Activated CD4-positive, alpha-beta T cell treated with anti-CD3 and anti-CD28 coated beads, Interleukin-2, Interleukin-4, amounts not matched to agents 100 ng/mL and 50 ng/mL, durations not matched to agents 16 hours and 8 hours (primary cell): ENCODE results near the gene RBMY1F.
"Not testable (repeated sequence)": the region's sequence is repeated elsewhere in the genome, so short reads cannot be mapped to it uniquely, and the experiment has no call there.

Experiments used
- DNase-seq: peaks from one replicate; pipeline ENCODE4 v3.0.0-alpha.2; 2020; ENCODE audit warnings: low spot score

The RBMY1F gene

DNA sequence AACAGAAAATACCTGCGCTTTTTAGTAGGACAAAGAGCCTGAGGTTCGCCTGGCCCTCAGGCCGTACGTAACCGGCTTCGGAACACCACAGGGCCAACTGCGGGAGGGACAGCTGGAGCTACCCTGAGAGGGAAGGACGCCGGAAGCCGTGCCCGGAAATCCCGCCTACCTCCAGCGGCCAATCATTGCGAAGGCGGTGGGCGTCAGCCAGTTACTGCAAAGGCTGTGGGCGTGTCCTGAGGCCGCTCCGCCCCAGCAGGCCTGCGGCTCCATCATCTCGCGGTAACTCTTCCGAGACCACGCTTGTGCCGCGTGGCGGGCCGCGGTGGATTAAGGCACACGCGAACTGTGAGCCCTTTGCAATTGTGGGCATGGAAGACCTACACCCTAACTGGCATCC, at the start of gene RBMY1F:
TSS of gene RBMY1F (minus strand) at position 101 of the 400 bp plus-strand sequence. CDS start 1,954 bp downstream, outside the sequence.
- not testable (repeated sequence) for DNase-seq

DNA sequence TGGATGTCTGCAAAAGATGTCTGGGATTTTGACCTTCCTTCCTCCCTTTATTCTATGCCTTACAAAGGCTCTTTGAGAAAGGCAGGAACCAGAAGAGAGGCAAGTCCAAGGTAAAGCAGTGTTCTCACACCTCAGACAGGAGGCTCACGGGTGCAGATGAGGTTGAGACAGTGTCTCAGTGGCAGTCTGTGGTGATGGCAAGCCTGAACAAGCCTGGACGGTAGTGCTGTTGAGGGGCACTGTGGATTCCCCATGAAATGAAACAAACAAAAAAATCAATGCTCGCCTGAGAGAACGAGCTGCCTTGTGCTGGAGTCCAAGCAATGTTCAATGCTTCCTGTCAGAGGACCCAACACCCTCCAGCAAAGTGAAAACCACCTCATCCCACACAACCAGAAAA, 31.6 kb downstream of the RBMY1F start:
- not testable (repeated sequence) for DNase-seq

DNA sequence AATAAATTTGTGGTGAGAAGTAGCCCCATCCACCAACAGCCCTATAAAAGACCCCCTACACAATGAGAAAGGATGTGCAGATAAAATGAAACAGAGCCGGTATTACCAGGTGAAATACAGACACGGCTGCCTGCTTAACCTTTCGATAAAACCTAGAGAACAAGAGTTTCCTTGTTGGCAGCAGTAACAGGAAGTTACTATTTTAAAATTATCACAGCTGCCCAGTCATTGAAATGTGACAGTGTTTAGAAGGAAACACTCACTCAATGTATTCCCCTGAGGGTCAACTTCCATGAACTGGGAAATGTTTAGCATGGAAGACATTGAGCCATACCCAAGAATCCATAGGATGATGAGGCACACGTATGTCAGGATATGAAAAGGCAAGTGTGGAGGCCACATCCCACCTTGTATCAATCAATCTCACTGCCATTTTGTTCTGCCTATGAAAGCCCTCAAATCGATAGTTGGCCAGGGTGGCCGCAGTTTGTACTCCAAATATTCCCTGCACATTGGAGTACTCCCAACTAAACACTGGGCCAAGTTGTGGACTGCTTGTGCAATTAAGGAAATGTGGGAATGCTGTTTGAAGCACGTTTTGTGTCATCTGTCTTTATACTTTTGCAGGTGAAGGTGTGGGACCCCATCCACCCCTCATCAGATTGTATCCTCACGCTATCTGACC, 41.6 kb downstream of the RBMY1F start:
- DNase-seq, result not testable (repeated sequence)

DNA sequence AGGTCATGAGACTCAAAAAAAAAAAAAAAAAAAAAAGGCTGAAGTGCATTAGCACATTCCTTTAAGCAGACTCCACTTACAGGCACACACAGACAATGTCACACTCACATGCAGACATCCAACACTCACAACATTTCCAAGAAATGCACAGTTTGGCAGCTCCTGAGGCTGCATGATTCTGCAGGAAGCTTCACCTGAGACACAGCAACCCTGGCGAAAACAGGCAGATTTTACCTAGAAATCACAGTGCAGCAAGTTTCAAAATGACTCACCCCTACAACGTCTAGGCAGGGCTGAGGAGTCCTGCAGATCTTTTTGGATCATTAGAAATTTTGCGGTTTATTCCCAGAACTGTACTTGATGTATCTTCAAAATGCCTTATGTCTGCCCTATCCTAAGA, 48.0 kb downstream of the RBMY1F start:
- not testable (repeated sequence) for DNase-seq

DNA sequence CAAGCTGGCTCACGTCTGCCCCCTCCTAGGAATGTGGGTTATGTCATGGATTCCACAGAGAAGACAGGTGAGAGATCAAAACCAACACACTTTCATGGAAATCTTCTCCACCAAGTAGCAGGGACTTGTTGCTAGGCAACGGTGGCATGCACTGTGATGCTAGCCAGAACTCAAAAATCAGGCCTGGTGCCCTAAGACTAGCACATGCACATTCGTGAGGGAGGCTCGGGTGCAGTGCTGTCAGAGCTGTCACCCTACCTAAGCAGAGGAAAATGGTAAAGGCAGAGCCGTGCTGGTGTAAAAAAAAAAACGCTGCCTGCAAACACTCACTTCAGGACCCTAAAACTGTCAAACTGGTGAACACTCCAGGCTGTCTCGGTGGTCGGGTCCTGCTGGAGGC, 52.2 kb downstream of the RBMY1F start:
- not testable (repeated sequence) for DNase-seq
